ENCODE data around the gene CLEC18C. TPM values are rescaled to one million over a fixed set of nuclear protein-coding genes. Genes with fewer than 3 reads are reported as not detected.
"Not testable (repeated sequence)": the region's sequence is repeated elsewhere in the genome, so short reads cannot be mapped to it uniquely, and the experiment has no call there.

CLEC18C gene
- total RNA-seq, 1 donor from 2014 or later: not detected

DNA sequence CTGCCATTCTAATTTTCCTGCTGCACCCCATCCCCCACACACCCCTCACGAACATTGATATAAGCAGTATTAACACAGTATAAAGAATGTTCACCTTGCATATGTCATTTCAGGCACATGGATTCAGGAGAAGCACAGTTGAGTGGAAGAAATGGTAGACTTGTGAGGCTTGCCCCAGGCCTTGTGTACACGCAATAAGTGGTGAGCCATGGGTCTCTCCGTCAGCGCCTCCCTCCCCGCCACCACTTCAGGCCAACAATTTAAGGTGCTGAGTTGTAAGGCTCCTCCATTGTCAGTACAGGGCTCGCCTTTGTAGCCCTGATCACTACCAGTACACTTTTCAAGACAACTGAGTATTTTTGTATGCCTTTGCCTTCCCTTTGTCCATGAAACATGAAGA lies 12.2 kb upstream of the CLEC18C start:
- TF ChIP-seq, protein P1, sequence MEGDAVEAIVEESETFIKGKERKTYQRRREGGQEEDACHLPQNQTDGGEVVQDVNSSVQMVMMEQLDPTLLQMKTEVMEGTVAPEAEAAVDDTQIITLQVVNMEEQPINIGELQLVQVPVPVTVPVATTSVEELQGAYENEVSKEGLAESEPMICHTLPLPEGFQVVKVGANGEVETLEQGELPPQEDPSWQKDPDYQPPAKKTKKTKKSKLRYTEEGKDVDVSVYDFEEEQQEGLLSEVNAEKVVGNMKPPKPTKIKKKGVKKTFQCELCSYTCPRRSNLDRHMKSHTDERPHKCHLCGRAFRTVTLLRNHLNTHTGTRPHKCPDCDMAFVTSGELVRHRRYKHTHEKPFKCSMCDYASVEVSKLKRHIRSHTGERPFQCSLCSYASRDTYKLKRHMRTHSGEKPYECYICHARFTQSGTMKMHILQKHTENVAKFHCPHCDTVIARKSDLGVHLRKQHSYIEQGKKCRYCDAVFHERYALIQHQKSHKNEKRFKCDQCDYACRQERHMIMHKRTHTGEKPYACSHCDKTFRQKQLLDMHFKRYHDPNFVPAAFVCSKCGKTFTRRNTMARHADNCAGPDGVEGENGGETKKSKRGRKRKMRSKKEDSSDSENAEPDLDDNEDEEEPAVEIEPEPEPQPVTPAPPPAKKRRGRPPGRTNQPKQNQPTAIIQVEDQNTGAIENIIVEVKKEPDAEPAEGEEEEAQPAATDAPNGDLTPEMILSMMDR (IDR thresholded peaks at IDR 0.05): no peak
- peaks cover 54 to 64% of the 10 kb centered on the region in 2 donors for H3K36me3 ChIP-seq
- DNase-seq (ENCODE audit: low spot score in 2 of 2): no peak
- no peaks in the 10 kb centered on the region for H3K4me1 ChIP-seq
- no peaks in the 10 kb centered on the region for H3K27me3 ChIP-seq
- no peak overlapping the region for H3K4me3 ChIP-seq
- no peak overlapping the region for H3K27ac ChIP-seq
- intact Hi-C loops (cut with DNase I): no loop called here
- no peaks in the 10 kb centered on the region for H3K9me3 ChIP-seq

DNA sequence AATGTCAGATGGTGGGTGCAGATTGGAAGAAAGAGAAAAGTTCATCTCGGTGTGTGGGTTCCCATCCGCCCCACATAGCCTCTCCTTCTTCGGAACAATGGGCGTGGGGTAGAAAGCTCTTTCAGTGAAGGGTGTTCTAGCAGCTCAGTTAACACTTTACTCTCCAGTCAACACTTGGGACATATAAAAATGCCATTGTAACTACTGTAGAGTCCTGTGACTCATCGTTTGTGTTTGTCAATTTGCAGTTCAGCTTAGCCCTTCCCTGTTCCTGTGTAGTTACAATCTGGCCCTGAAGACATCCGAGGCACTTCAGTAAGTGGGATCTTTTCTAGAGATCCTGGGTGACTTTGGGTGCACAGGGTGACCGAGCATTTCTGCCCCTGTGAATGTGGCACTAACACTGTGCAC lies 11.5 kb upstream of the CLEC18C start:
- Histone ChIP-seq H3K27me3 (no peaks in the 10 kb centered on the region), H3K4me3 (no peak overlapping the region), H3K4me1 (no peaks in the 10 kb centered on the region), H3K27ac (no peak overlapping the region), H3K36me3 (peaks cover 47 to 57% of the 10 kb centered on the region in 2 donors), H3K9me3 (no peaks in the 10 kb centered on the region)
- intact Hi-C loops (cut with DNase I): no loop called here
- DNase-seq (ENCODE audit: low spot score in 2 of 2): no peak
- TF ChIP-seq, protein P1 (IDR thresholded peaks at IDR 0.05): no peak

DNA sequence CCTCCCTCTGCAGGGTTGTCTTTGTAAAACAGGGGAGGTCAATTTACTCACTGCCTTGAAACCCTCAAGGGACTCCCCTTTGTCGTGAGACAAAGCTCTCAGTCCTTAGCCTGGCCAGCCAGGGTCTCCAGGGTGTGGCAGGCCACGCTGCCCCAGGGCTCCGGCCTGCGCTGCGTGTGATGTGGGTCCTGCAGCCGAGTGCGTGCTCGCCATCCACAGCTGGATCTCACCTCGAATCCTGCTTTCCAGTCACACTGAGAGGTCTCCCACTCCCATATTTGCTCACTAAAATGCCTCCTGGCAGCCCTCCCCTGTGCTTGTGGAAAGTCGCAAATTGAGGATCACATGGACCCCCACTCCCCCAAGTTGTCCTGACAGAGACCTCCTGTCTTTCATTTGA lies 10.0 kb upstream of the CLEC18C start:
- Histone ChIP-seq H3K36me3 (peaks cover 31 to 42% of the 10 kb centered on the region in 2 donors), H3K27ac (no peak overlapping the region), H3K27me3 (no peaks in the 10 kb centered on the region), H3K9me3 (no peaks in the 10 kb centered on the region), H3K4me3 (no peak overlapping the region), H3K4me1 (no peaks in the 10 kb centered on the region)
- intact Hi-C loops (cut with DNase I): no loop called here
- no peak for DNase-seq (ENCODE audit: low spot score in 2 of 2)
- TF ChIP-seq, protein P1 (IDR thresholded peaks at IDR 0.05): no peak

DNA sequence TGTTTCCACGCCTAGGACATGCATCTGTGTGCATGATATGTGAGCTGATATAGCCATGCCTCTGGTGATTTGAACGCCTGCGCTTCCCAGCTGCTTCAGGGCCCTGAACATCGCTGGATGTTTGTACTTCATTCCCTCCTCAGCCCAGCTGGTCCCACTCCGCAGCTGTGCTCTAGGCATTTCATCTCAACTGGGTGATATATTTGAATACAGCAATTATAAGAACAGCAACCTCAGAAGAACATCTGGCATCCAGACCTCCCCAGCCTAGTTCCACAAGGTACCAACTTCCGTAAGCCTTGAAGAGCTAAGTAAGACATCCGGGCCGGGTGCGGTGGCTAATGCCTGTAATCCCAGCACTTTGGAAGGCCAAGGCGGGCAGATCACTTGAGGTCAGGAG lies 6.9 kb upstream of the CLEC18C start:
- peaks cover 1 to 11% of the 10 kb centered on the region in 2 donors for H3K36me3 ChIP-seq
- H3K4me3 ChIP-seq; DNase-seq (ENCODE audit: low spot score in 2 of 2); H3K4me1 ChIP-seq; H3K27me3 ChIP-seq; intact Hi-C loops (cut with DNase I); H3K9me3 ChIP-seq; H3K27ac ChIP-seq: not testable (repeated sequence)

DNA sequence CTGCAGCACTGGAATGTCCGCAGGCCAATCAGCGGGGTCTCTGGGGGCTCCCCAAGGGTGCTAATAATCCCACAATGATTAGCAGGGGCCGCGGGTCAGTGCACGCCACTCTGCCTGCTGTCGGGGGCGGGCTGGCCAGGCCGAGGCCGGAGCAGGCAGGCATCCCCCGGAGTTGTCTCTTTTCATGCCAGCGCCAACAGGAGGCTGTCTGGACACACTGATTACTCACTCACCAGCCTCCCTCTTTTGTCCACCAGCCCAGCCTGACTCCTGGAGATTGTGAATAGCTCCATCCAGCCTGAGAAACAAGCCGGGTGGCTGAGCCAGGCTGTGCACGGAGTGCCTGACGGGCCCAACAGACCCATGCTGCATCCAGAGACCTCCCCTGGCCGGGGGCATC lies 329 bp downstream of the CLEC18C start:
- H3K36me3 ChIP-seq; DNase-seq (ENCODE audit: low spot score in 2 of 2); H3K27me3 ChIP-seq; H3K4me3 ChIP-seq; H3K9me3 ChIP-seq; H3K4me1 ChIP-seq; intact Hi-C loops (cut with DNase I); H3K27ac ChIP-seq: not testable (repeated sequence)

DNA sequence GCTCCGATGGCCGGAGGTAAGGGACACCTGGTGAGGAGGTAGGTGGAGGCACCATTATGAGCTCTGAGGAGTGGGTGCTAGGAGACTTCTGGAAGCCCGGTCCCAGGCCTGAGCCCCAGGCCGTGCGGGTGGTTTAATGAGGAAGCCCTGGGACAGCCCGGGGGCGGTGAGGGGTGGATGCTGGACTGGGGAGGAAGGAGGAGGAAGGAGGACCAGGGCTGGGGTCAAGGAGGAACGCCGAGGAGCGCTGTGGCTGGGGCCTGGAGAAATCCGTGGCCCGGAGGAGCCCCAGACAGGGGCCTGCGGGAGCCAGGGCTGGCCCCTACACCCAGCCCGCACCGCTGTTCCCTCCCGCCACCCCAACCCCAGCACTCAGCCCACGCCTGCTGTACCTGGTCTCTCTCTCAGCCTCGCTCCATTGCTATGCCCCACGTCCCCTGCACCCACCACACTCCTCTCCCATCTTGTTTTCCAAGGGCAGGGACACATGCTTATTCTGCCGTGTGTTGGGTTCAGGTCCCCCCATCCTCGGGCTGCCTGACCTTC lies 873 bp downstream of the CLEC18C start:
- intact Hi-C loops (cut with DNase I); H3K36me3 ChIP-seq; H3K9me3 ChIP-seq; H3K4me1 ChIP-seq; H3K4me3 ChIP-seq; H3K27ac ChIP-seq; DNase-seq (ENCODE audit: low spot score in 2 of 2); H3K27me3 ChIP-seq: not testable (repeated sequence)

DNA sequence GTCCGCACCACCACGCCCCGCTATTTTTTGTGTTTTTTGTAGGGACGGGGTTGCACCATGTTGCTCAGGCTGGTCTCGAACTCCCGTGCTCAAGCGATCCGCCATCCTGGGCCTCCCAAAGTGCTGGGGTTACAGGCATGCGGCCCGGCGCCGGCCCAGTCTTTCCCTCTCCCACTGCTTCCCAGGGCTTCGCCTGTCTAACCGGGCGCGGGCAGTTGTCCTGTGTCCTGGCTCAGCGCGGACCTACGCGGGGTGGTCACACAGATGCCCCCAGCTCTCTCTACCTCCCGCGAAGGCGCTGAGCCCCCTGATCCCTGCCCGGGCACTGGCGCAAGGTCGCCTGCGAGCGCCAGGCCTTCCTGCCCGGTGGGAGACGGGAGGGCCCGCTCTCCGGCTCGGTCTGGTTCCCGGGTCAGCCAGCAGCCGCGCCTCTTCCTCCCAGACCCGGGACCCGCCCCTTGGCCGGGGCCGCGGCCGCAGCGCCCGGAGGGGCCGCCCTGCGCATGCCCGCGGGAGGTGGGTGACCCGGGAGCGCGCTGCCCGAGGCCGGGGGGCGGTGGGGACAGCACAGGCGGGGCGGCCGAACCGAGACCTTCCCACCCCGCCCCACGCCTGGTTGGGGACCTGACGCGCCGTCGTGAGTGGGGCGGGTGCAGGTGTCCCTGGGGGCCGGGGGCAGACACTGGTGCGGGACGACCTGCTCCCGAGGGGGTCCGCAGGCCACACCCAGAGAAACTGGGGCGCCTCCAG lies 14.4 kb downstream of the CLEC18C start:
- H3K27me3 ChIP-seq; H3K36me3 ChIP-seq; DNase-seq (ENCODE audit: low spot score in 2 of 2); intact Hi-C loops (cut with DNase I); H3K9me3 ChIP-seq; H3K4me1 ChIP-seq: not testable (repeated sequence)
- H3K4me3 ChIP-seq: peak overlapping the region; percentile 39 to 62
- H3K27ac ChIP-seq: peak overlapping the region; percentile 40 to 80

DNA sequence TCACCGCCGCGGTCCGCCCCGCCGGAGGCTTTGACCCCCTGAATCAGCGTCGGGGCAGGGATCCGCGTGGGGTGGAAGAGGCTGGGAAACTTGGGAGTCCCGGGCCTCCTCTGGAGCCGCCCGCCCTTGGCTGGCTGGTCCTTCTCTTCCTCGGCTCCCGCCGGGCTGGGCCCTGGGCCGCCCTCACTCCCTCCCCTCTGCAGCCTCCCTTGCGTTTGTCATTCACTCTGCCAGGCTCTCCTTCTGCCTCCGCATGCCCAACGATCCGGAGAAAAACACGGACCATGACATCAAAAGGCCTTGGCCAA lies 15.0 kb downstream of the CLEC18C start:
- H3K36me3 ChIP-seq; H3K9me3 ChIP-seq; H3K27me3 ChIP-seq; H3K4me1 ChIP-seq; intact Hi-C loops (cut with DNase I); DNase-seq (ENCODE audit: low spot score in 2 of 2): not testable (repeated sequence)
- peak overlapping the region; percentile 40 to 80 for H3K27ac ChIP-seq
- H3K4me3 ChIP-seq: peak overlapping the region; percentile 39 to 62

DNA sequence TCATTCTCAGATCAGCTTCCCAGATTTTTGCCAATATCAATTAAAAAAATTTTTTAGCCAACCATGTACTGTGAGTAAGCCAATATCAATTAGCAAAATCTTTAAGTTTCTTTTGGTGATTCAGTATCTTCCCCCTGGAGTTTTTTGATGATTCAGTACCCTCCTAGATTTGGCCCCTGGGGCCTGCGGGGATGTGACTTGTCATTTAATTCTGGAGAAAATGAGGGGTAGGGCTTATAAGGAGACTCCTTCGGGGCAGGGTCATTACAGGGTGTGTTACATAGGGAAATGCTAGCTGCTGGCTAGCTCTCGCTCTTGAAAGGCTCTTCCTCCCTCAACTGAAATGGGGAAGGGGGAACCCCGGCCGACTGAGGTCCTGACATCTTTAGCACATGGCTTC lies 17.0 kb downstream of the CLEC18C start:
- DNase-seq (ENCODE audit: low spot score in 2 of 2); H3K4me3 ChIP-seq; H3K27me3 ChIP-seq; intact Hi-C loops (cut with DNase I); H3K9me3 ChIP-seq; H3K27ac ChIP-seq; H3K36me3 ChIP-seq; H3K4me1 ChIP-seq: not testable (repeated sequence)

DNA sequence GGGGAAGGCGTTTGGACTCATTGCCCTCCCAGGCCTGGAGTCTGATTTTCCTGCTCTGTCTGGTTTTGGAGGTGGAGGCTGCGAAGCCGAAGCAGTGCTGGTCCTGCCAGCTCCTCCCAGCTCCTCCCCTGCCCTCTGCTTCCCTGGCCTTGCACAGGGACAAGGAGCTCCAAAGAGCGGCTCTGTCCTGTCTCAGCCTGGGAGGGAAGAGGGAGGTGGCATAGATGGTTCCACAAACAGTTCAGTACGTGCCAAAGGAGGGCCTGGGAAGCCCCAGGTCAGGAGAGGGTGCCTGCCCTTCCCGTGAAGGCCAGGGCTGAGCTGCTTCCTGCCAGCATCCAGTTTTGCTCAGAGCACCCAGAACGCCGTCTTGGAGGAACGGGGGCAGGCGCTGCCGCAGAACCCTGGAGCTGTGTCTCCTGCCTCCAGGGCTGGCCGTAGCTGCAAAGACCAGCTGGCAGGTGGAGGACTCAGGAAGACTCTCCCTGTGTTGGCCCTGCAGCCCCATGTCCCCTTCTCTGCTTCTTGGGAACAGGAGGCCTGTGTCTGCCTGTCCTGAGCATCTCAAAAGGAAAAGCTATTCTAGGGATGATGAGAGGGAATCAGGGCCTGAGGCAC lies 23.2 kb downstream of the CLEC18C start:
- H3K27me3 ChIP-seq; H3K27ac ChIP-seq; H3K4me3 ChIP-seq; DNase-seq (ENCODE audit: low spot score in 2 of 2); intact Hi-C loops (cut with DNase I); H3K4me1 ChIP-seq; H3K36me3 ChIP-seq; H3K9me3 ChIP-seq: not testable (repeated sequence)

DNA sequence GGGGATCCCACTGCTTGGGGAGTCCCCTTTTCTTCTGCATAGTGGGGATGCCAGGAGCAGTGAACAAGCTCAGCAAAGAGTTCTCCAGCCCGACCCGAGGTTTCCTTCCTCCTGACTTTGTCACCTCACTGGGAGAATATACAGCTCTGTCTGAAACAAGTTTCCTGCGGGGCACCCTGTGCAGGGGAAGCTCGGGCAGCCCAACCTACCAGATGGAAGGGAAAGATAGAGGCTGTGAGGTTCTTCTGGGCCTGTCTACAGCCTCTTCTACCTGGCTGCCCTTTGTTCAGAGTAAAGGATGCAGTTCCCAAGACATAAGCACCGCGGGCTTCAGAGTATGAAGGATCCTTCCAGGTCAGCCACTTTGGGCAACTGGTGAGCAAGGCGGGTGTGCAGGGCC lies 24.0 kb downstream of the CLEC18C start:
- DNase-seq (ENCODE audit: low spot score in 2 of 2); H3K4me3 ChIP-seq; H3K27ac ChIP-seq; H3K36me3 ChIP-seq; intact Hi-C loops (cut with DNase I); H3K27me3 ChIP-seq; H3K9me3 ChIP-seq; H3K4me1 ChIP-seq: not testable (repeated sequence)
